C4-2B (cell line): ENCODE results near the gene ACSM5.
"Not testable (repeated sequence)": the region's sequence is repeated elsewhere in the genome, so short reads cannot be mapped to it uniquely, and the experiment has no call there.

Source experiments
- H3K27ac ChIP-seq: fragments of 450-650 bp; 2 replicates; pipeline ENCODE4 v1.5.1; 2017
- ZFX ChIP-seq: fragments of 450-650 bp; IDR thresholded peaks from 2 replicates; pipeline ENCODE4 v1.6.1; 2017
- TF ChIP-seq, protein P1 (sequence below): fragments of 450-650 bp; conservative IDR thresholded peaks from 2 replicates; pipeline ENCODE4 v1.5.1; 2017; ENCODE audit warnings: mild to moderate bottlenecking

ACSM5 gene

DNA sequence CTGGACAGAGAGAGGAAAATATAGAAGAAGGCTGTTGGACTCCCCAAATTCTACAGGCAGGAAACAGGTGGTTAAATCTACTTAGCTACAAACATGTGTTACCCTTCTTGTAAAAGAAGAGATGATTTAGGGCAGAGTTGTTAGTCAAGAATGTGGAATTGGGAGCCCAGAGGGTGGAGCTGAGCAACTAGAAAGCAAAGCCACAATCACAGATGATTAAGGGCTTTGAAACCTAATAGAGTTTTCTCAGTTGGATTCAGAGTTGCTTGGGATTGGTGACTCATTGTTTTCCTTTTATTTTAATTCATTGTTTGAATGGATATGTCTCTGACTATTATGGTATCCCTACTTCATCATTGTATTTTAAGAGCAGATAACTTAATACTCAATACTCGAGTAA lies 6.2 kb downstream of the ACSM5 start:
- H3K27ac ChIP-seq = no peak overlapping the region
- TF ChIP-seq ZFX = no peak
- TF ChIP-seq, protein P1, sequence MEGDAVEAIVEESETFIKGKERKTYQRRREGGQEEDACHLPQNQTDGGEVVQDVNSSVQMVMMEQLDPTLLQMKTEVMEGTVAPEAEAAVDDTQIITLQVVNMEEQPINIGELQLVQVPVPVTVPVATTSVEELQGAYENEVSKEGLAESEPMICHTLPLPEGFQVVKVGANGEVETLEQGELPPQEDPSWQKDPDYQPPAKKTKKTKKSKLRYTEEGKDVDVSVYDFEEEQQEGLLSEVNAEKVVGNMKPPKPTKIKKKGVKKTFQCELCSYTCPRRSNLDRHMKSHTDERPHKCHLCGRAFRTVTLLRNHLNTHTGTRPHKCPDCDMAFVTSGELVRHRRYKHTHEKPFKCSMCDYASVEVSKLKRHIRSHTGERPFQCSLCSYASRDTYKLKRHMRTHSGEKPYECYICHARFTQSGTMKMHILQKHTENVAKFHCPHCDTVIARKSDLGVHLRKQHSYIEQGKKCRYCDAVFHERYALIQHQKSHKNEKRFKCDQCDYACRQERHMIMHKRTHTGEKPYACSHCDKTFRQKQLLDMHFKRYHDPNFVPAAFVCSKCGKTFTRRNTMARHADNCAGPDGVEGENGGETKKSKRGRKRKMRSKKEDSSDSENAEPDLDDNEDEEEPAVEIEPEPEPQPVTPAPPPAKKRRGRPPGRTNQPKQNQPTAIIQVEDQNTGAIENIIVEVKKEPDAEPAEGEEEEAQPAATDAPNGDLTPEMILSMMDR = no peak

DNA sequence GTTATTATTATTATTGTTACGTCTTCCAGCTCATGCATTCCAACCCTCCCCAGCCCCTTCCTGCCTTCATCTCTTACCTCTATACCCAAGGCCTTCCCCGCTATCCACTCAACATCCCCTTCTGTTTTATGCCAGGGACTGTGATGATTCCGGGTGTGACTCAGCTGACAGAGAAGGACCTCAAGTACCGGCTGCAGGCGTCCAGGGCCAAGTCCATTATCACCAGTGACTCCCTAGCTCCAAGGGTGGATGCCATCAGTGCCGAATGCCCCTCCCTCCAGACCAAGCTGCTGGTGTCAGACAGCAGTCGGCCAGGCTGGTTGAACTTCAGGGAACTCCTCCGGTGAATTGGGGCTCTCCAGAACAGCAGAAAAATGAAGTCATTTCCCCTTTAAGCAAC lies 9.8 kb downstream of the ACSM5 start:
- not testable (repeated sequence) for H3K27ac ChIP-seq

DNA sequence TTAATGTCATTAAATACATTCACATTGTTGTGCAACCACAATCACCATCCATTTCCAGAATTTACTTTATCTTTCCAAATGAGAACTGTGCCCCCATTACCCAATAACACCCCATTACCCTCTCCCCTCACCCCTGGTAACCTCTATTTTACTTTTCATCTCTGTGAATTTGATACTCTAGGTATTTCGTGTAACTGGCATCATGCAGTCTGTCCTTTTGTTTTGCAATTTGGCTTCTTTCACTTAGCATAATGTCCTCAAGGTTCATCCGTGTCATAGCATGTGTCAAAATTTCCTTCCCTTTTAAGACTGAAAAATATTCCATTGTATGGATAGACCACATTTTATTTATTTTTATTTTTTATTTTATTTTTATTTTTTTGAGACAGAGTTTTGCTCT lies 12.4 kb downstream of the ACSM5 start:
- H3K27ac ChIP-seq = not testable (repeated sequence)

DNA sequence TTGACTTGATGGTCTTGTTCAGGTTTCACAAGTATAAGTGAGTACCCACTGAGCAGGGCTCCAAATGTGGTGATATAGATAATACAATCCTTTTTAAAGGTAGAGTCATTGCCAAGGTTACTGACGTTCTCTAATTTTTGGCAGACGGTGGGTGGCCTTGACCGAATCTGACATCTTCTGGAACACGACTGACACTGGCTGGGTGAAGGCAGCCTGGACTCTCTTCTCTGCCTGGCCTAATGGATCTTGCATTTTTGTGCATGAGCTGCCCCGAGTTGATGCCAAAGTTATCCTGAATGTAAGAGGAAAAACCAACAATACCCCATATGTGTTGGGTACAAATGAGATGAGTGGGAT lies 14.4 kb downstream of the ACSM5 start:
- H3K27ac ChIP-seq = not testable (repeated sequence)

DNA sequence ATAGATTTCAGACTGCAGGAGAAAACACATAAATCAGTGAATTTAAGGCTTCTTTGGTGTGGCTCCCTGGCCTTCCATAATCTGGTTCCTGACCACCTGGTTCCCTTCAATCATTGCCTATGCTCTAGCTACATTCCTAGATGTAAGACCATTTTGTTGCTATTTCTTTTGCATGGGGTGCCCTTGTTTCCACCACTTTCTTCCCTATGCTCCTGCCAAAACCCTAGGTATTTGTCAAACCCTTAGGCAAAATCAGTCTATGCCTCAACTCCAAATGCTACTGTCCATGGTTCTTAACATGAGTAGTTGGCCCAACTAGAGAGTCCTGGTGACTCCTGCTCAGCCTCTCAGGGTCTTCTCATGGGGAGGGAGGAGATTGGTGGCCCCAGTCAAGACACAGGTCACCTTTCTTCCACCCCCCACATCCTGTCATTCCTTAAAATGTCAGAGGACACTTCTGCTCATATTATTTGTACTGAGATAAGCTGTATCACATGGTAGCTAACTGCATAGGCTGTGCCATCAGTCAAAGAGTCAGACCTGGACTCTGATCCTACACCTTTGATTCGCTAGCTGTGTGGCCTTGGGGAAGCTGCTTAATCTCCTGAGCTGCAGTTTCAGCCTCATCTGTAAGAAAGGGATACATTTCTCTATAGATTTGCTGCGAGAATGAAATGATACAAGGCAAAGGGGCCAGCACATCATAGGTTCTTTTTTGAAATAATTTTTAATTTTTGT lies 15.0 kb downstream of the ACSM5 start:
- no peak overlapping the region for H3K27ac ChIP-seq
- TF ChIP-seq, protein P1 = no peak
- TF ChIP-seq ZFX = no peak

DNA sequence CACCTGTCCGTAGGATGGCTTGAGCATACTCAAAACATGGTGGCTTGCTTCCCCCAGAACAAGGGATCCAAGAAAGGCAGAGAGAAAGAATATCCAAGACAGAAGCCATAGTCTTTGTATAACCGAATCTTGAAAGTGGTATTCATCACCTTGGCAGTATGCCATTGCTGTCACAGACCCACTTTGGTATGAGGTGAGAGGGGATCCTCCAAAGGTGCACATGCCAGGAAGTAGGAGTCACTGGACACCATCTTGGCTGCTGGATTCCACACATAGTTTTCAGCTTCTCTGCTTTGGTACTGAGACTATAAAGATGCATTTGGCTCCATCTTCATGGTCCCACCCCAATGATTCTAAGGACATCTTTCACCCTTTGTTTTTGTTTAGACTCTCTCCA lies 18.1 kb downstream of the ACSM5 start:
- H3K27ac ChIP-seq = not testable (repeated sequence)

DNA sequence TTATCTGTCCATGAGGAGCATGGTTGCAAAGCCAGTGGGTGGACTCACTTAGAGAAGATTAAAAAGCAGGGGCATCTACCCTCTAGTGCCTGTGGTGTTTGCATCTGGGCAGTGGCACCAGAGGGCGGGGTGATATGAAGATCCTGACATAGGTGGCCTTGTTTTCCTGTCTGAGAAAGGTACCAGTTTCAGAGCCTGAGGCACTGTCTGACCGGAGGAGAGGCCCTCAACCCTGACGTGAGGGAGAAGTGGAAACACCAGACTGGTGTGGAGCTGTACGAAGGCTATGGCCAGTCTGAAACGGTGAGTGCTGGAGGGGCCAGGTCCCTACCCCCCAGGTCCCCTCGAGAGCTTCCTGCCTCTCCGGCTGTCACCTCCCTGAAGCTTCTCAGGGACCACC lies 20.2 kb downstream of the ACSM5 start:
- H3K27ac ChIP-seq = not testable (repeated sequence)

DNA sequence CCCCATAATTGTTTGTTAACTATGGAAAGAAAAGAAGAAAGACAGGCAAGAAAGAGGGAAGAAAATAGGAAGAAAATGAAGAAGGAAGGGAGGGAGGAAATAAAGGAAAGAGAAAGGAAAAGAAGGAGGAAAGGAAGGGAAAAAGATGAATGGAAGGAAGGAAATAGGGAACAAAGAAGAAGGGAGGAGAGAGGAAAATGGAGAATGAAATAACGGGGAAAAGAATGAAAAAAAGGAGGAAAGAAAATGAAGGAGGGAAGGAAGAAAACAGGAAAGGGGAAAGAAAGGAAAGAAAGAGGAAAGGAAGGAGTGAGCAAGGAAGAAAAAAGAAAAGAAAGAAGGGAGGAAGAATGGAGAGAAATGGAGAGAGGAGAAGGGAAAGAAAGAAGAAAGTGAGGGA lies 21.1 kb downstream of the ACSM5 start:
- not testable (repeated sequence) for H3K27ac ChIP-seq

DNA sequence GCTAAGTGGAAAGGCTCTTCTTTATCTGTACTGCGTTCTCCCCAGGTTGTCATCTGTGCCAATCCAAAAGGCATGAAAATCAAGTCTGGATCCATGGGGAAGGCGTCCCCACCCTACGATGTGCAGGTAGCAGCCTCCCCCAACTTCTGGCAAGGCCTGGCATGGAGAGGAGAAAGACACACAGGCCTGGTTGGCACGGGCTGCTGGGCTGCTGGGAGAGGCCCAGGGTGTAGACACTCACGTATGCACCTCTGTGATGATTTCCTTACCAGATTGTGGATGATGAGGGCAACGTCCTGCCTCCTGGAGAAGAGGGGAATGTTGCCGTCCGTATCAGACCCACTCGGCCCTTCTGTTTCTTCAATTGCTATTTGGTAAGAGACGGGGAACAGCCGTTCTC lies 21.6 kb downstream of the ACSM5 start:
- TF ChIP-seq, protein P1 = no peak

DNA sequence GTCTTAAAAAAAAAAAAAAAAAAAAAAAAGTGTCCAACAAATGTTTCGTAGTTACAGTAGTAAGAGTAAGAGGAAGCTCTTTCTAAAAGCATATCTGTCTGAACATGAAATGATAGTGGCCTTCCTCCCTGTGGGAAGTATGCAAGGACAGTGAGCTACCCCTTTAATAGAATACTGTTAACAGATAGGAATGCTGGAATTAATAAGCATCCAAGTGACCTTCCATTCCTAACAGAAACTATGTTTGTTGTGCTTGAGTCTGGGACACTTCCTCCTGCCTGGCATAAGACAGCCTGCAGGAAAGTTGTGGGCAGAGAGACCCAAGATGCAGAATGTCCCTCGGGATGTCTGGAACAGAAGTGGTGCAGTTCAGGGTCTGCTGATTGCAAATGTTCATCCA lies 29.6 kb downstream of the ACSM5 start:
- H3K27ac ChIP-seq = peak overlapping the region; percentile 43; the same call in 1 of the 2 replicates

More for the DNA sequence above, 21.6 kb downstream of the ACSM5 start:
- H3K27ac ChIP-seq = no peak overlapping the region

DNA sequence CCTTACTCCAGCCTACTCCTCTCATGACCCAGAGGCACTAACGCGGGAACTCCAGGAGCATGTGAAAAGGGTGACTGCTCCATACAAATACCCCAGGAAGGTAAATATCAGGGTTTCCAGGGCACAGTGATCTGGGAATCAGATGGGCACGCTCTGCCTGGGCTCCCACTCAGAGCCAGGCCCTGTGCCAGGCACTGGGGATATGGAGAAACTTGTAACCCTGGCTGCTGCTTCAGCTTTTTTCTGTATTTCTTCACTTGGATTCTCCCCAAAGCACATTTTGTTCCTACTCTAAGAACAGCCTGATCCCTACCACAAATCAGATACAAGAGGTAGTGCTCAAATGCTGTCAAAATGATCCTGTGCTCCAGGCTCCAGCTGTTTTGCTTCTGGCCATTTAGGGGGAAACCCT lies 30.5 kb downstream of the ACSM5 start:
- H3K27ac ChIP-seq = peak overlapping the region; percentile 66; the same call in 1 of the 2 replicates

DNA sequence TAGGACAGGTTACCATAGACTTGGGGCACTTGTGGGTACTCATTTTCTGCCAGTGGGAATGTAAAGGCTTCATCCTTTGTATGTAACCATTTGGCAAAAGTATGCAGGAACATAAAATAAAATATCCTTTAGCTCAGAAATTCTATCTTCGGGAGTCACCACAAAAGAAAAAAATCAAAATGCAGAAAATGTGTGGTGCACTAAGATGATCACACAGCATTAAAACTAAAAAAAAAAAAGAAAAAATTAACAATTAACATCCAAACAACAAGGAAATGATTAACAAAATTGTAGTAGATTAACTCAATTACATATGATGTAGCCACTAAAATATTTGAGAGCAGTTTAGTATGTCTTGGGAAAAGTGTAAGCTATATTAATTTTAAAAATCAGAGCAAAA lies 31.4 kb downstream of the ACSM5 start:
- H3K27ac ChIP-seq = peak overlapping the region; percentile 66

DNA sequence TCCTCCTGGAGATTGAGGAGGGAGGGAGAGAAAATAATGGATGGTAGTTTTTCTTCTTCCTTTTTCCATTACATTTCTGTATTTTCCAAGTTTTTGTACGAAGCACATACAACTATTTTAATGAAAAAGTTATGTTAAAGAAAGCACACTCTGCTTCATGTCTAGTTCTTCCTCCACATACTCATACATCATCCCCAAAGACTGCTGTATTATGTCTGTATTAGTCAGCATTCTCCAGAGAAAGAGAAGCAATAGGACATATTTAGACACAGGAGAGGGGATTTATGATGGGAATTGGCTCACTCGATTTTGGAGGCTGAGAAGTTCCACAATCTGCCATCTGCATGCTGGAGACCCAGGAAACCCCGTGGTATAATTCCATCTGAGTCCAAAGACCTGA lies 31.9 kb downstream of the ACSM5 start:
- no peak for TF ChIP-seq ZFX
- TF ChIP-seq, protein P1 = no peak
- H3K27ac ChIP-seq = no peak overlapping the region

DNA sequence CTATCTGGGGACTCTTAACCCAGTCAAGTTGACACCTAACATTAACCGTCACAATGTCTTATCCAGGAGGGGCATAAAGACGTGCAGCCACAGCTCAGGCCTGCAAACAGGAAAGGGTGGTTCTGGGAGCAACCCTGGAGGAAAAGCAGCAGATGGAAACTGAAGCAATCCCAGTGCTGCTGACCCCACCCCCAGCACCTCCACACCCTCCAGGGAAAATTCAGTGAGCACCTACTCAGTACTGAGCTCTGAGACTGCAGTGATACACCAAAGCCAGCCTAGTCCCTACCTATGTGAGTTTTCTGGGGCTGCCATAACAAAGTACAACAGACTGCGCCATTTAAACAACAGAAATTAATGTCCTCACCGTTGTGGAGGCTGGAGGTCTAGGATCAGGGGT lies 32.5 kb downstream of the ACSM5 start:
- not testable (repeated sequence) for H3K27ac ChIP-seq

DNA sequence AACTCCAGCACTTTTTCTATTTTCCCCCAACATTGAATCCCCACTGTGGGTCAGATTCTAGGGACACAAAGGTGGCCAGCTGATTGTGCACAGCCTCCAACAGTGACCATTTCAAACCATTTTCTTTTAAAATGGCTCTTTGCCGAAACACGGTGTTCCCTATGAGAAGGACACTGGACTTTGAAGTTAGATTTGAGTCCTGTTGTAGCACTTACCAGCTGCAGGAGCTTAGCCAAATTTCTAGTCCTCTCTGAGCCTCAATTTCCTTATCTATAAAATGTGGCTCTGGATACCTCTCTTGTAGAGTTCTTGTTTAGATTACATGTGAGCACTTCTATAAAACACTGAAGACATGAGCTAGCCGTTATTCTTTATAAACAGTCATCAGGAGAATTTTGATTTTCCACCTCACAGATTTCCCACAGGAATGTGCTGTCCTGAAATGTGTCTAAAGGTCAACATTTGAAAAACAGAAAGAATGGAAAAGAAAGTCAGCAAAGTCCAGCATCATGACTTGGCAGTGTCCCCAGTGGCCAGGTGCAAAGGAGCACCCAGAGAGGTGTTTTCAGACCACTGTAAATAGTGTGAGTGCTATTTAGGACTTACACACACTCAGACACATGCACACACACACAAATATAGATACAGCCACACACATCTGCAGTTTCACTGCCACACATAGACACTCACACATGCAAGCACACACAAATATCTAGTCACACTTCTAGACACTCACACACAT lies 37.5 kb downstream of the ACSM5 start:
- H3K27ac ChIP-seq = not testable (repeated sequence)

DNA sequence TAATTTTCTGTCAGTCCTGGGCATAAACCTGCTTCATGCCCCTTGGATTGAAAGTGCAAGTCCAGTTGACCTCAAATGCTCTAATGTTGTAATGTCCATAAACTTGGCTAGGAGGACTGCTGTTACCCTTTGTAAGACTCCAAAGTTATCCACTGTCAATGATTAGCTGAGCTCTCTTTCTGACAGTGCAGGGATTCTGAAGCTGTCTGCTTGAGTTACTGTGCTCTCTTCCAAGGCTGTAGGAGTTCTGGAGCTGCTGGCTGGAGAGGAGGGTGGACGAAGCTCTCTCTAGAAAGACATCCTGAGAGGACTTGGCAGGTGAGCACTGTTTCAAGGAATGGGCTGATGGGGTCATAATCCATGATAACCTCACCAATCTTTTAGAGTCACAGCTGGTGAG lies 42.0 kb downstream of the ACSM5 start, which contains the start of gene ACSM2A:
TSS of gene ACSM2A (plus strand) at position 158 of the 400 bp plus-strand sequence. CDS start 8,594 bp downstream, outside the sequence.
- not testable (repeated sequence) for H3K27ac ChIP-seq
